NCI-H446 treated with DMSO at 0.1 percent for 48 hours (cell line): ENCODE results near the gene DTNA.

Source experiments
- DNase-seq: peaks from one replicate; lab custom pipeline; 2025; lab: John Stamatoyannopoulos, UW

The DTNA gene

DNA sequence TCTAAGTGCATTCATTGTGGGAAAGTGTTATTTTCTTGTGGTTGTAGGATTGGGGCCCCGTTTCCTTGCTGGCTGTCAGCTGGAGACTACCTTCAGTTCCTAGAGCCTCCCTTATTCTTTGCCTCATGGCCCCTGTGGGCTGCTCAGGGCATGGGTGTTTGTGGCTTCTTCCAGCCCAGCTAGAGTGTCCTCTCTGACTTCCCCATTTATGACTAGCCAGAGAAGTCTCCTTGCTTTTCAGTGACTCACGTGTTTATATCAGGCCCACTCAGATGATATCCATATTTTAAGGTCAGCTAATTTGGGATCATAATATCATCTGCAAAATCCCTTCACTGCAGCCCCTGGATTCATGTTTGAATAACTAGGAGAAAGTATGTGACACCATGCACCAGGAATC lies 62.8 kb downstream of the DTNA start:
- DNase-seq, result no peak

DNA sequence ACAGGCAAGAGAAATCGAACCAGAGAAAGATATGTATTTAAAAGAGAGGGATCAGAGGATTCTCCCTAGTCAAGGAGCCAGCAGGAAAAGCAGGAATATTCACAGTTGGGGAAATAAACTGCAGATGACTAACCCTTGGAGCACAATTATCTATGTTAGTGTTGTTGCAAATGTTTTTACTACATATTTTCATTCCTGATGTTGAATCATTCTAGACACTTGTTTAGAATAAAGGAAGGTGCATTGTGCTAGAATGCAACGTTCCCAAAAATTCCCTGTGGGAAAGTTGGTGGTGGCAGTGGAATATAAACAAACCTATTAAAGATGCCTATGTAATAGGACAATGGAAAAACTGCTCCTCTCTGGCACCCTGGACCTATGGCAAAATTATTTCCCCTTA lies 63.3 kb downstream of the DTNA start:
- DNase-seq, result no peak

DNA sequence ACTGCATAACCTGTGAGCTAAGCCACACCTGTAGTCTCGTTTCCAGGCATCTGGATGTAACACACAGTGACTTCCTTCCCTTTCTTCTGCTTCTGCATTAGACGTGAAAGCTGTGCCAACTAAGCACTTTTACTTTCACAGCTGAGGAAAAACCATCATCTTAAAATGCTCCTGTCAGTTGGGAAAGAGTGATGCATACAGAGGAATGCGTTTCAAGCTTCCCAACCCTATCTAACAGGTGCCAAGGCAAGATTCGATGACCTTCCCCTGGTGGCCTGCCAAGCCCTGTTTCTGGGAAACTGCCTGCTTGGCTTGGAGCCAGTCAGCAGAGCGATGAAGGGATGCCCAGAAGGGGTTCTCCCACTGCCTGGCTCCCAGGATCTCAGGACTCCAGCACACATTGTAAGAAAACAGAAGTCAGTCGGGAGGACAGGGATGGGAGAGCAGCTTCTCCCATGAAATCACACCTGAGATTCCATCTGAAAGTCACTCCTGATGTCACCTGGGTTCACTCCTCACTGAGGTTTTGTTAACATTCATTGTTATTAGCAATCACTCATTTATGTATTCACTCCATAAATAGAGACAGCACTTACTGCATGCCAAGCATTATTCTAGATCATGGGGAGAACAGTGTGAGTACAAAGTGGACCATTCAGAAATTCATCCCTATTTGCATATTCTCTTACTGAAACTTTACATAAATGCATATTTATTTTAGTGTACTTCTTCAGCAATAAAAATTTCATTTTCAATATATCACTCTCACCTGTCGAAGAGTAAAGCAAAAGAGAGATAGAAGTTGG lies 64.1 kb downstream of the DTNA start:
- DNase-seq, result peak; percentile 43

- DNase-seq, result no peak
These were observed 65.4 kb downstream of the DTNA start for GRCh38 chr18:34775461-34775860.

DNA sequence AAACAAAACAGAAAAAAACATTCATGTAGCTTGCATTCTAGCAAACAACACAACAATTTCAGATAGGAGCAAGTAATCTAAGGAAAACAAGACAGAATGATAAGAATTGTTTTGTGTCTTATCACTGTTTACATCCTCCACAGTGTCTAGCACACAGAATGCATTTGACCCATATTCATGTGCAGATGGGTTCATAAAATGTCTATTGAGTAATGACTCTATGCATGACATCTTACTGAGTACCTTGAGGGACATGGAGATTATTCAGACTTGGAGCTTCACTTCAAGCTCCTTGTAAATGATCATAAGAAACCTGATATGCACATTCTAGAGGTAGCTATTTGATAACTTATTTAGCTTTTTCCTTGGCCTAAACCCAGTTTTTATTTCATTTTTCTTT lies 69.0 kb downstream of the DTNA start:
- DNase-seq, result no peak

DNA sequence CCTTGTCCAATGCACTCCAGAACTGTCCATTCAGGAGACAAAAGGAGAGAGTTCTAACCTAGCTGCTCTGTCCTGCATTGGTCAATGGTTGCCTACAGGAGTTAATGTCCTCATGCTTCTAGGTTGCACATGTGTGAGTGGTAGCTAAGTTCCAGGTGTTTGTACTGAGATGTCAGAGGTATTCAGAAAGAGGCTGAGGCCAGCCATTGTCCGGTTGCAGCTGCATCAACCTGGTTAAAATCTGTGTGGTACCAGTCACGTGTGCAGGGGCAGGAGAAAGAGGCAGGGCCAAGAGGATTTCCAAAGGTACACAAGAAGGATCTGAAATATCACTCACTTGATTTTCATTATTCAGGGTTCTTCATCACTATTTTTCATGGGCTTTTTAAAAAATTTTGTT lies 70.8 kb downstream of the DTNA start:
- no peak for DNase-seq

DNA sequence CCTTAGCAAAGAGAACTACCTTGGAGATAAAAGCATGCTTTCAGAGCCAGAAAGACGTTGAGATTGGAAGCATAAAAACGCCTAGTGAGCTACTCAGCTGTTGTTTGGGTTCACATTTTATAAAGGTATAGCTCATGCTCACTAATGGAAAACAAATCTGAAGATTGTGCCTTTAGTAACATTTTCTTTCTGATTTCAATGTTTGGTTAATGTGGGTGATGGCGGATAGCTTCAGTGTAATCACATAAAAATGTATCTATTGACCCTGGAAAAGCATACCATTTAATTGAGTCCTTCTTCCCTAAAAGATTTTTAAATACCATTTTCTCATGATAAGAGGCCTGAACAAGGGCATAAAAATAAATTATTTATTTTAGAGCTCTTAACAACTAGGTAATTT lies 73.4 kb downstream of the DTNA start:
- no peak for DNase-seq

GRCh38 chr18:34786162-34786741 lies 76.2 kb downstream of the DTNA start:
- DNase-seq, result no peak

DNA sequence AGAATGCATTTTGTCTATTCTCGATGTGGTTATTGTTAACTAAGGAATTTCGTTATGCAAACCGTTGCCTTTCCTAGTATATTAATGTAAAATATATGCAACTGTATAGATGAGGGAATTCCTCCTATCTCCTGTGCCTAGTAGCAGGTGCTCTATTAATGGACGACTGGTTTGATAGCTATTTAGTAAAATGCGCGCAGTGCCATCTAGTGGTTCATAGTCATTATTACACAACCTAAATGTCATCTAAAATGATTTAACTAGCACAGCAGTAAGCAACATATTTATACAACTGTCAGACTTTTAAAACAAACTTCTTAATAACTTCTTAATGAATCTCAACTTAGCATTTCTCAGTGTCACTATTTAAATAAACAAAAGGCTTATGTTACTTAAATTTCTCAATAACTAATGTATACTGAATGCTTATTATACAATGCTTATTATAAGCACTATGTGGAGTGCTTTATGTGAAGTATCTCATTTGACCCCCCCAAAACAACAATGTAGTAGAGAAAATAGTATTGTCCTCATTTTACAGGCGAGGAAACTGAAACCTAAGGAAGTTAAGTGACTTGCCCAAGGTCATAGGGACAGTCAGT lies 77.9 kb downstream of the DTNA start:
- peak; percentile 21 for DNase-seq

DNA sequence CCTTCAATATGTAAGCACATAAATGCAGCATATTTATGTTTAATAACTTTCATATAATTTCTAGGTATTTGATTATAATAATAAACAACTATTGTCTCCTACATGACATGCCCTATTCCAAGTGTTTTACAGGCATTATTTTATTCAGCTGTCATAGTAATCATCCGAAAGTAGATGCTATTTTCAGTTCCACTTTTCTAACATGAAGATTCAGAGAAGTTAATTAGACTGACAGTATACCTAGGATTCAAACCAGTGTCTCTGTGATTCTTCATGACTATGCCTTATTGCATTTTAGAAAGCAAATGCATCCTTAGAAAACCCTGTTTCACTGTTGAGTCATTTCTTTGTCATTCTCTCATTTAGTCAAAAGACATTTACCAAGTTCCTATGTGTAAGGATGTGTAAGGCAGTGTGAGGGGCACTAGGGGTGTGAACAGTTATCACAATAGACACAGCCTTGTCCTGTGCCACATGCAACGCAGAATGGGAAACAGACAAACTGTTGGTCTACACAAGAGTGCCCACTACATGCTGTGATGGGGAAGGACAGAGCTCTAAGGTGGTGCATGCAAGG lies 79.8 kb downstream of the DTNA start:
- no peak for DNase-seq

GRCh38 chr18:34794348-34794747 lies 84.2 kb downstream of the DTNA start:
- DNase-seq, result no peak

DNA sequence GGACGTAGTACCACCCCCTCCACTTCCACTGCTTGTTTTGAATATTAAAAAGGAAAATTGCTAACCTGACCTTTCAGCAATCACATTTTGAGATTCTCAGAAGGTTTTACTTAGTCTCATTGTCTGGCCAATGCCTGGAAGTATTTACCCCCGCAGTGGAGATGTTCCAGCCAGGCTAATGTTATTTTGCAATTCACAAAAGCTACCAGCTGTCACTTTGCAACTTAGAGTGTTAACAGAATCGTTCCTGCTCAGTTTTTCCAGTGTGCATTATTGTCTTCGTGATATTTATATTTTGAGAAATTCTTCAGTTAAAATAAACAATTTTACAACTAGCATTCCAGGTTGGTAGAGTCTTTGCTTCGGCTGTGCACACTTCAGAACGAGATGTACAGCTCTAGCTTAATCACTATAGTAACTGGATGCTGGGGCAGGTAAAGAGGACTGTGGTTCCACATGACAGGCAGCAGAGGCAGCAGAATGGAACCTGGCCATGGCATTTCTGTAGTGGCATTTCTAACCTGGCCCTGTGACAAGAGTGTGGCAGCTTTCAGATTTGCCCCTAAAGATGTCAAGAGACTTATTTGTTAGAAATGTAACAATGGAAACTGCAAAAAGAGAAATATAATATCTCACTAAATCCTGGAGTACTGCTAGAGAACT lies 85.1 kb downstream of the DTNA start:
- DNase-seq, result no peak

DNA sequence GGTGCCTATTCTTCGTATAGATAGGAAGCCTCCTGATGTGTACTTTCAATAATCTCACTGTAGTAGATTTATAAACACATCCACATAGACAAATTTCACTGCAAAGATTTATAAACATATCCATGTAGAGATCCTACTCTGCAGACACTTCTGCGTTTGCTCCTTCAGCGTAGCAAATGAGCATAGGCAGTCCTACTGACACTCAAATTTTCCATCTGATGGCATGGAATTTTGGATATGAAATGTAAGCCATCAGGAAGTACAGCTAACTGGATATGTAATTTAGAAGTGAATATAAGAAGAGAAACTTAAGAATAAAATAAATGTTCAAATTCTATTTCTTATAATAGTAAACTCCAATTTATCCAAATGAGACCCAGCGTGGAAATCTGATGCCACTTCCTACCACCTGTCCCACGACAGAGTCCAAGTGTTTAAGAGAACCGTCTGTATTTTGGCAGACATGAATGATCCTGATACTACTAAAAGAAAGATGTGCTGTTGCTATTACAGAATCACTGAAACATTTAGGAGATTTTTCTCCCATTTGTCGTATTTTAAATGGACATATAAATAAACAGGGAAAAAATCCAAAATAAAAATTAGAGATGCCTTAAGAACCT lies 86.0 kb downstream of the DTNA start:
- no peak for DNase-seq

DNA sequence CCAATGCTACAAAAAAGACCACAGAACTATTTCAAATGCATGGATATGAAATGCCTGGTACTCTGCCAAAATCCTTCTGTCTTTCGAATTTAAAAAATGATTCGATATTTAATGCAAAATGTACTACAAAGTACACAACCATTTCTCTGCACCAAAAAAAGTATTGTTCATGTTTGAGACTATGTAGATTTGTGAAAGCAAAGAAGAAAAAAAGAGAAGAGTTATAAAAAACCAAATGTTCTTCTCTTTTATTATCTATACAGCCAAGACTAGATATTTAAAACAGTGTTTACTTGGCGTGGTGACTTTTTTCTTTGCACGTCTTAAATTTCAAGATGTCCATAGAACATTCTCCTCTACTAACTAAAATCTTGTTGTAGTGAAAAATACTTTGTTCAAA lies 89.2 kb downstream of the DTNA start:
- DNase-seq, result no peak

- no peak for DNase-seq
These were observed 90.3 kb downstream of the DTNA start for GRCh38 chr18:34800381-34800780.

- no peak for DNase-seq
These were observed 91.7 kb downstream of the DTNA start for GRCh38 chr18:34801774-34802173.

- no peak for DNase-seq
These were observed 92.9 kb downstream of the DTNA start for GRCh38 chr18:34802959-34803358.

DNA sequence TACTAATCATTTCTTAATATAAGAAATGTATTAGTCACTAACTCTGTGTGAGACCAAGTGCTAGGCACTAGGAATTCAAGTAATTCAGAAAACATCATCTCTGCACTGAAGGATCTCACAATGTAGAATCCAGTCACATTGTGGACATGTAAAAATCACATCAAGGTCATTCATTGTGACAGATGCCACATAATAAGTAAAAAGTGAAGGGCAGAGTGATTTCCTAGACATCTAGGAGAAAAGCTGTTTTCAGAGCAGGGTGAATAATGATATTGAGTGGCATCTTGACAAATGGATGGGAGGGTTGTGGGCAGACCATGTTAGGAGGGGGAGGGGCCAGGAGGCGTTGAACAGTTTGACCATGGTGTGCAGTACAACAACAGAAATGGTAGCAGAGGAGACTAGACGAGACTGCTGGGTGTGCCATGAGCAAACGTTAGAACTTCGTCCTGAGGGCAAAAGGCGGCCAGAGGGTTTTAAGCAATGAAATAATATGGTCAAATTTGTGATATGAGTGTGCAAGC lies 93.8 kb downstream of the DTNA start:
- no peak for DNase-seq

- DNase-seq, result no peak
These were observed 95.2 kb downstream of the DTNA start for GRCh38 chr18:34805103-34805877.

- no peak for DNase-seq
These were observed 95.8 kb downstream of the DTNA start for GRCh38 chr18:34805878-34806351.

- DNase-seq, result no peak
These were observed 96.4 kb downstream of the DTNA start for GRCh38 chr18:34806527-34806926.
